ENCODE measurements around the gene SDC3.

DNA sequence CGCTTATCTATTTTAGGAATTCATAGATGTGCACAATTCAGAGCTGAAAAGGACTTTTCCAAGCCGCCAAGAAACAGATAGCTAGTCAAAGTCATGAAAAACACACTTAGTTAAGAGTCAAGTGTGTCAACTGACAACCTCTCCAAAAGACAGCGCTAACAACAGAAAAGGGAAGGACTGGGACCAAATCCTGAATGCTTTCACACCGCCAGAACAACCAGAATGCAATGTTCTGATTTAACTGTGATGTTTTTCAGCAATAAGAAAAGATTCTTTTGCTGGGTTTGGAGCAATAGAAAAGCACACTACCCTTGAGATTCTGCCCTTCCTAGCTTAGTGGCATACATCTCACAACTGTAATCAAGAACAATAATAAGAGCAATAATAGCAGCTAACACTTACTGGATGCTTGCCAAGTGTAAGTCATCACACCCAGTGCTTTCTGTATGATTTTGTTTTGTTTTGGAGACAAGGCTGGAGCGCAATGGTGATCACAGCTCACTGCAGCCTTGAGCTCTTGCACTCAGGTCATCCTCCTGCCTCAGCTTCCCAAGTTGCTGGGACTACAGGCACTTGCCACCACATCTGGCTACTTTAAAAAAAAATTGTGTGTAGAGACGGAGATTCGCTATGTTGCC, 33.9 kb upstream of the SDC3 start:
- TF ChIP-seq, protein P1, sequence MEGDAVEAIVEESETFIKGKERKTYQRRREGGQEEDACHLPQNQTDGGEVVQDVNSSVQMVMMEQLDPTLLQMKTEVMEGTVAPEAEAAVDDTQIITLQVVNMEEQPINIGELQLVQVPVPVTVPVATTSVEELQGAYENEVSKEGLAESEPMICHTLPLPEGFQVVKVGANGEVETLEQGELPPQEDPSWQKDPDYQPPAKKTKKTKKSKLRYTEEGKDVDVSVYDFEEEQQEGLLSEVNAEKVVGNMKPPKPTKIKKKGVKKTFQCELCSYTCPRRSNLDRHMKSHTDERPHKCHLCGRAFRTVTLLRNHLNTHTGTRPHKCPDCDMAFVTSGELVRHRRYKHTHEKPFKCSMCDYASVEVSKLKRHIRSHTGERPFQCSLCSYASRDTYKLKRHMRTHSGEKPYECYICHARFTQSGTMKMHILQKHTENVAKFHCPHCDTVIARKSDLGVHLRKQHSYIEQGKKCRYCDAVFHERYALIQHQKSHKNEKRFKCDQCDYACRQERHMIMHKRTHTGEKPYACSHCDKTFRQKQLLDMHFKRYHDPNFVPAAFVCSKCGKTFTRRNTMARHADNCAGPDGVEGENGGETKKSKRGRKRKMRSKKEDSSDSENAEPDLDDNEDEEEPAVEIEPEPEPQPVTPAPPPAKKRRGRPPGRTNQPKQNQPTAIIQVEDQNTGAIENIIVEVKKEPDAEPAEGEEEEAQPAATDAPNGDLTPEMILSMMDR (conservative IDR thresholded peaks at IDR 0.05; ENCODE audit: low read depth, low read length) = no peak
- TF ChIP-seq EZH2 (IDR thresholded peaks at IDR 0.05; ENCODE audit: borderline replicate concordance, low read depth, low read length, poor library complexity, severe bottlenecking) = no peak
